ELF-1 (cell line): ENCODE results near the gene PRKCZ.

Experiments
- DNase-seq: peaks from one replicate; pipeline ENCODE4 v3.0.0-alpha.2; 2016; ENCODE audit warnings: low read depth, low spot score

The PRKCZ gene

DNA sequence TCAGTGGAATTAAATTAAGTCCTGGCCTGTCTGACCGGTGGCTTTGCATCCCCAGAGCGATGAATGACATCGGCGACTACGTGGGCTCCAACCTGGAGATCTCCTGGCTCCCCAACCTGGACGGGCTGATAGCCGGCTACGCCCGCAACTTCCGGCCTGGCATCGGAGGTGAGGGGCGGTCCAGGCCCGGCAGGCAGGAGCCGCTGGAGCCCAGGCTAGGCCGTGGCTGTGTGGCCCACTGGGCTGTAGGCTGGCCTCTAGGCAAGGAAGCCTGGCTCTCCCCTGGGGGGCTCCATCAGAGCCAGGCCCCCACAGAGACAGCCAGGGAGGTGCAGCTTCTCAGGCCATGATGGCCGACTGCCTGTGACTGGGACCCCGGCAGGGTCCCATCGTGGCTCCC is 25.3 kb upstream of the PRKCZ start:
- DNase-seq = no peak

DNA sequence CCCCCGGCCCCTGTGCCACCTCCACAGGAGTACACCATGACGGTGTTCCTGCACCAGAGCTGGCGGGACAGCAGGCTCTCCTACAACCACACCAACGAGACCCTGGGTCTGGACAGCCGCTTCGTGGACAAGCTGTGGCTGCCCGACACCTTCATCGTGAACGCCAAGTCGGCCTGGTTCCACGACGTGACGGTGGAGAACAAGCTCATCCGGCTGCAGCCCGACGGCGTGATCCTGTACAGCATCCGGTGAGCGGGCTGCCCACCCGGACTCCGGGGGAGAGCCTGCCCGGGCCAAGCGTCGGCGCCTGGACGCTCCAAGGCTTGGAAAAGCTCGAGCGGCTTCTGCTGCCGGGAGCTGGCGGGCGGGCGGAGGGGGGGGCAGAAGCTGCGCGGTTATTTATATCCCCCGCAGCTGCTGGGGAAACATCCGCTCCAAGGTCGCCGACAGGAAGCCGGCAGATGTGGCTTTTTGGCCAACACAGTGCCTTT is 24.7 kb upstream of the PRKCZ start:
- DNase-seq = no peak

DNA sequence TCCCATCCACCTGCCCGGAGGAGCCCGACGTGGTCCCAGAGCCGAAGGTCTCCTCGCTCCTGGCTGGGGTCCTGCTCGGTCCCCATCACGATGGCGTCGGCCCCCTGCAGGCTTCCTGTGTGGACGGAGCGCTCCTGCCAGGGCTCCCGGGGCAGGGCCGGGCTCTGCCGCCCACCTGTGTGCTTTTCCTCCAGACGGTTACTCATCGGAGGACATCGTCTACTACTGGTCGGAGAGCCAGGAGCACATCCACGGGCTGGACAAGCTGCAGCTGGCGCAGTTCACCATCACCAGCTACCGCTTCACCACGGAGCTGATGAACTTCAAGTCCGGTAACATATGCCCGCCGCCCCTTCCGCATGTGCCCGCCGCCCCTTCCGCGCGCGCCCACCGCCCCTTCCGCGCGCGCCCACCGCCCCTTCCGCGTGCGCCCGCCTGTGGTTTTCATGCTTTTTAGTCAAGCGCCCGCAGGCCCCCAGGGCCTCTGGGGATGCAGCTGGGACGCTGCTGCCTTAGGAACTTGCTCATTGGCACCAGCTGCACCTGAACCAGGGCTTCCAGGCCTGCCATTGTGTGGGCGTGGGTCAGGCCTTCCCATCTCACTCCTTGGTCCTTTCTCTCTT is 22.1 kb upstream of the PRKCZ start:
- no peak for DNase-seq

DNA sequence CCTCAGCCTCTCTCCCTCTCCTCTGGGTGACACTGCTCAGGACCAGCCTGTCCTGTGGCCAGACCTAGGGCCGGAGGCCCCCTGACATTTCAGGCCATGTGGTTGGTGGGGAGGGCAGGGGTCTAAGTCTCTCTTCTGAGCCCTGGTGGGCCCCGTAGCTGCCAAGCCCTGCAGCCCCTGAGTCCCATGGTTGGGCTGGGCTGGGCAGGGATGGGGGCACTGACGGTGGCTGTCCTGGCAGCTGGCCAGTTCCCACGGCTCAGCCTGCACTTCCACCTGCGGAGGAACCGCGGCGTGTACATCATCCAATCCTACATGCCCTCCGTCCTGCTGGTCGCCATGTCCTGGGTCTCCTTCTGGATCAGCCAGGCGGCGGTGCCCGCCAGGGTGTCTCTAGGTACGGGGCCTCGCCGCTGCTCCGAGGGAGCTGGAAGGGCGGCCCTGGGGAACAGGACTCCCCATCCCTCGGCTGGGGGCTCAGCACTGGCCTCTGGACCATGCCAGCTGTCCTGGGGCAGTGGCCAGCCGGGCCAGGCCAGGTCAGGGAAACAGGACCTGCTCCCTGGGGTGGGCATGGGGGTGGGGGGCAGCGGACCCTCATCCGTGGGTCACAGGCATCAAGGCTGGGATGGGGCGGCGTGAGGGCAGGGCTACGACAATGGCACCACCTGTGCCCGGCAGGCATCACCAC is 21.2 kb upstream of the PRKCZ start:
- no peak for DNase-seq

DNA sequence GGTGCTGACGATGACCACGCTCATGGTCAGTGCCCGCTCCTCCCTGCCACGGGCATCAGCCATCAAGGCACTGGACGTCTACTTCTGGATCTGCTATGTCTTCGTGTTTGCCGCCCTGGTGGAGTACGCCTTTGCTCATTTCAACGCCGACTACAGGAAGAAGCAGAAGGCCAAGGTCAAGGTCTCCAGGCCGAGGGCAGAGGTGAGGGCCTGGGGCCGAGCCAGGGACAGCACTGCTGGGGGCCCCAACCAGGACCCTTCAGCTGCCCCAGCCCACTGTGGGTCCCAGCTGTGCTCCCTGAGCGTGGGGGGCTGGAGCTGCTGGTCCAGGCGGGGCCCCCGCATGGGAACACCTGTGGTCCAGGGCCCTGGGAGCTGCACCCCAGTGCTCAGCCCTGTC is 20.6 kb upstream of the PRKCZ start:
- DNase-seq = no peak

DNA sequence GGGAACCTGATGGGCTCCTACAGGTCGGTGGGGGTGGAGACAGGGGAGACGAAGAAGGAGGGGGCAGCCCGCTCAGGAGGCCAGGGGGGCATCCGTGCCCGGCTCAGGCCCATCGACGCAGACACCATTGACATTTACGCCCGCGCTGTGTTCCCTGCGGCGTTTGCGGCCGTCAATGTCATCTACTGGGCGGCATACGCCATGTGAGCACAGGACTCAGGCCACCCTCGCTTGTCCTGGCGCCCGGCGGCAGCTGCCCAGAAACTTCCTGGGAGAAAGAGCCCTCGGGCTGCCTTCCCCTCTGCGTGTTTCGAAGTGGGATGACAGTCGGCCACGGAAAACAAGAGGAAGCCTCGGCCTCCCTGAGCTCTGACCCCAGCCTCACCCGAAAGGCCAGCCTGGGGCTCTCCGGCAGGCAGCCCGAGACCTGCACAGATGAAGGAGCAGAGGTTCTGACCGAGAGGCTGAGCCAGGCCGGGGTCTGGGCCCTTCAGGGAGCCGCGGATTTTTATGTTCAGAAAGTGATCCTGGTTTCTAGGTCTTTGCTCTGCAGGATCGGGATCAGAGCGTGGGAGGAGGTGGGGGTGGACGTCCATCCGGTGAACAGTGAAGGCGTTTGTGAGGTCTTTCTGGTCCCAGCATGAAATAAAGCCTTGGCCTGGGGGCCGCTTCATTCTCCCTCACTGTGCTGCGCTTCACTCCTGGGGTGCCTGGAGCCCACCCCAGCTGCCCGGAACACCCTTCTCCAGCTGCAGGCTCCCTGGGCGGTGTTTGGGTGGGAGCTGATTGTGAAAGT is 19.9 kb upstream of the PRKCZ start:
- no peak for DNase-seq

DNA sequence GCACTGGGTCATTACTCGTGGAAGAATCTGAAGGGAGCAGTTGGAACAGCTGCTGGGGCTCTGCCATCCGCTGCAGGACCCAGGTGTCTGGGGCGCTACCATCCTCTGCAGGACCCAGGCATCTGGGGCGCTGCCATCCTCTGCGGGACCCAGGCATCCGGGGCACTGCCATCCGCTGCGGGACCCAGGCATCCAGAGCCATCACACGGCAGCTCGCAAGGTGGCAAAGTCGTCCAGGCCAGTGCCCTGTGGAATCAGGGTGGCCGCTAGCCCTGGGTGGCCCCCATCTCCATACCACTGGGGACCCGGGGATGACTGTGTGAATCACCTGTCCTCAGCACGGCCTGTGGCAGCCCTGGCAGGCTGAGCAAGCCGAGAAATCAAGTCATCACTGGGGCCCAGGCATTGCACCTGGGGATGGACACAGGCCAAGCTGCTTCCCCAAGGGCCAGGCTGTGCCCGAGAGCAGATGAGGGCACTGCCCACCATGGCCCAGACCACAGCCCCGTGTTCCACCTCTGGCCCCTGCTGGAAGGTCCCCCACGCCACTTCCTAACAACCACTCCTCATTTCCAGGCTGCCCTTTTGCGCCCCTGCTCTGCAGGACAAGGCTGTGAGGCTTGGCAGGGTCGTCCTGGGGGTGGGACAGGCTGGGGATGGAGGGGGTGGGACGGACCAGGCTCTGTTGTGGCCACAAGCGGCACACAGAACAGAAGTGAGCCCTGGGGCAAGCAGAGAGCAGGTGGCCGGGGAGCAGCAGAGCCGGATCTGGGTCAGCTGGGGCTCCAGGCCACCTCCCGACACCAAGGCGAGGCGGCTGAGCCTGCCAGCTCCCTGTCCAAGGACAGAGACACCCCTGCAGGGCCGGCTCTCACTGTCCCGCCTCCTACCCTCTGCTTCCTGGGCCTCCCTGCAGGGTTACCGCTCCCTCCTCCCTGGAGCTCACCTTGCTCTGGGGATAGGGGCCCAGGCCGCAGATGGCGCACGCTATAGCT is 18.4 kb upstream of the PRKCZ start:
- DNase-seq = peak; percentile 62

DNA sequence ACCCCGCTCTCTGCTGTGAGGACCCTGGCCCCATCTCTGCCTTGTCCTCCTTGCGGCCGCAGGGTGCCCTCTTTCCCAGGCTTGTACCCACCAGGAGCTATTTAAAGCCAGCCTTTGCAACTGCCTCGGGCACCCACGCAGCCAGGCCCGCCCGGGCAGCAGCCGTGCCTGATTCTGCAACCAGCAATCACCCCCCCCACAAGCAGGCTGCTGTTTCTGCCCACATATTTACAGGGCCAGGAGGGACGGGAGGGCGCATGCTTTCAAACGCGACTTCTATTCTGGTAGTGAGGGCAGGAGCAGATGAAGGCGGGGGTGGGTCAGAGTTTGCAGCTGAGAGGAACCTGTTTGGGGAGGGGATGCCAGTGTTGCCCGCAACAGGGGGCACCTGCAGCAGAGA is 17.5 kb upstream of the PRKCZ start:
- no peak for DNase-seq

DNA sequence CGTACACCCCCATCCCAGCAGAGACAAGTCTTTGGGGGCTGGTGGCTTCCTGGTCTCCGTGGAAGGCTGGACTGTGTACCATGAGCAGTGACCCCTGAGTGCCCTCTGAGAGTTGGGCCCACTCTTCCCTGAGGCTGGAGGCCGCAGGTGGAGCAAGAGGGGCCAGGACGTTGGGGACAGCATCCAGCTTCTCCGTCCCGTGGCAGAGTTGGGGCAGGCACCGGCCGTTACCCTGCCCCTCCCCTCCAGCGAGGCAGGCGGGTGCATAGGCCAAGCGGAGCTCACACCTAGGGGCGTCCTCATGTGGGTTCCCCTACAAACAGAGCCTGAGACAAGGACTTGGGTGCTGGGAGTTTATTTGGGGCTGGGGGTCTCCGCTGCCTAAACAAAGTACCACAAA is 17.0 kb upstream of the PRKCZ start:
- no peak for DNase-seq

DNA sequence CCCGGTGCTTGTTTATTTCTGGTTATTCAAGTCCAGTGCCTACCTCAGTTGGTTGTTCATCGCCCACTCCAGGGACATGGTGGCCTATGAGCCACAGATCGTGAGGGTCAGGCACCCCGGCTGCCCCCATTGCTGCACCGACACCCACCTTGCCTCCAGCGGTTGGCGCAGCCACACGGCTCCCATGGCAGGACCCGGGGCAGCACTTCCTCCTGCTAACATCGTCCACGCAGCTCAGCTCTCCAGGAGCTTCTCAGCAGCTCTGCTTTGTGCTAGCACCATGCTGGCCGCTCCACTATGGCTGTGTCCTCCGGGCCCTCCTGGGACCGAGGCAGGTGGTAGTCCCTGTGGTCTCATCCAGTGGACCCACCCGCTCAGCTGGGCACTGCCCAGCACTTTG is 13.9 kb upstream of the PRKCZ start:
- DNase-seq = no peak

DNA sequence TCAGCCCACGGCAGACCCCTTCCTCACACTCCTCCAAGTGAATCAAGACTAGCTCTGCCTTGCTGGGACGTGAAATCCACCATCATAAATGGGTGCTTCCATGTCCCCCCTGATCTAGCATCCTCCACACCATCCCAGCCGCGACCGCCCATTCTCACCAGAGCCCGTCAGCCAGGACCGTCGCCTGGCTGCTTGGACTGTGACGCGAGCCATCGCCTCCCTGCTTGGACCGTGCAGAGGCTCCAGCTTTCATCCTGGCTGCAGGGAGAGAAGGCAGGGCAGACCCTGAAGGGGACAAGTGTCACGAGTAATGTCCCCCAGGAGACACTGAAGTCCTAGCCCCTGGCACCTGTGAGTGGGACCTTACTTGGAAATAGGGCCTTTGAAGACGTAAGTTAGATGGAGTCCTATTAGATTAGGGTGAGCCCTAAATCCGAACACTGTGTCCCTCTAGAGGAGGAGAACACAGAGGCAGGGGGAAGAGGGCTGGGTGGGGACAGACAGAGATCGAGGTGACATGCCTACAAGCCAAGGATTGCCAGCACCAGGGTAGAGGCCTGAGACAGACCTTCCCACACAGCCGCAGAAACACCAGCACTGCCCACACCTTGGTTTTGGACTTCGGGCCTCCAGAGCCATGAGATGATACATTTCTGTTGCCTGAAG is 12.8 kb upstream of the PRKCZ start:
- DNase-seq = no peak

DNA sequence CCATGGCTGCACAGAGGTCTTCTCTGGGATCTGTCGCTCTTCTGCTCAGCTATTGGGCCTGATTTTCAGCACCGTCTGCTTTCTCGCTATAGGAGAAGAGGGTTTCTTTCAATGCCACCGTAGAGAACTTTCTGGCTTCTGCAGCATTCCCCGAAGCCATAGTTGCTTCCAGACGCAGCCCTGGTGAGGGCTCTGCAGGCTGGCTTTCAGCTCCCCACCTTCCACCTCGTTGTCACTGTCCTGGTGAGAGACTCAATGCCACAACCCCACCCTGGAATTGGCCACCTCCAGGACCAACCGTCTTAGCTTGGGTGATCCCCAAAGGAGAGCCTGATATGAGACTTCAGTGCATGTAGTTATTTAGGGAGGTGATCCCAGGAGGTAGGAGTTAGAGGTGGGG is 12.0 kb upstream of the PRKCZ start:
- DNase-seq = no peak

DNA sequence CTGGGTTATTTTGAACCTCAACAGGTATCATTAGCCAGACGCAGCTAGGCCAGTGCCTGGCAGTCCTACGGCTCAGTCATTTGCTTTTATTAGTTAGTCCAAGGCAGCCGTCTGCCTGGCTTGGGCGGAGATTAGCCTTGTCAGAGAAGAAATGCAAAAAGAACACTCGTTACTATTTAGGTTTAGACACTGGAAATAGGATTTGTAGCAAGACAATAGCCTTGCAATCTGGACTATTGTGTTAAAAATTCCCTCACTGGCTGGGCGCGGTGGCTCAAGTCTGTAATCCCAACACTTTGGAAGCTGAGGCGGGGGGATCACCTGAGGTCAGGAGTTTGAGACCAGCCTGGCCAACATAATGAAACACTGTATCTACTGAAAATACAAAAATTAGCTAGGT is 11.0 kb upstream of the PRKCZ start:
- DNase-seq = no peak

DNA sequence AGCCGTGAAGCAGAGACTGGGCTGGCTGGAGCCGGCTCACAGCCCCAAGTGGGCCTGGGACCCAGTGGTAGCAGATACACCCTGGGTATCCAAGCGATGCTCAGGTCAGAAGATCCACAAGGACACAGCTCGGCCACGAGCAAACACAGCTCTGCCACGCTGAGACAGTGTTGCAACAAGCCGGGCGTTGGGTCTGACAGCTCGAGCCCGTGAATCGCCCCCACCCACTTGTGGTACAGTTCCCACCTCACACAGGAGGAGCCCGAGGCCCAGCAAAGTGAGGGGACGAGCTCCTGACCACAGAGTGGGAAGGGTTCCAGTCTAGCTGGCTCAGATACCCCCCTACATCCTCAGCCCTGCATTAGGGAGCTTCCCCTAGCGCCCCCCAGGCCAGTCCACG is 8.9 kb upstream of the PRKCZ start:
- no peak for DNase-seq

DNA sequence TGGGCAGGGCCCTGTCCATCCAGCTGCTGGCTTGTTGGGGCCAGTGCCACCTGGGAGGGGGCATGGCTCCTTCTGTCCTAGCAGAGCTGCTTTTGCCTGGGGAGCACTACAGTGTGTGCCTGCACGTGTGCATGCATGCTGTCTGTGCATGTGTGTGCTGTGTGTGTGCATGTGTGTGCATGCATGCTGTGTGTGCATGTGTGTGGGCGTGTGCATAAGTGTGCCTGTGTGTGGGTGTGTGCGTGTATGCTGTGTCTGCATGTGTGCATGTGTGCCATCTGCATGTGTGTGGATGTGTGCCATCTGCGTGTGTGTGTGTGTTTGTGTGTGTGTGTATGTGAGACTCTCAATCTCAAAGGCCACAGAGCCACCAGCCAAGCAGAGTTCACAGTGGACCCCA is 8.3 kb upstream of the PRKCZ start:
- no peak for DNase-seq

DNA sequence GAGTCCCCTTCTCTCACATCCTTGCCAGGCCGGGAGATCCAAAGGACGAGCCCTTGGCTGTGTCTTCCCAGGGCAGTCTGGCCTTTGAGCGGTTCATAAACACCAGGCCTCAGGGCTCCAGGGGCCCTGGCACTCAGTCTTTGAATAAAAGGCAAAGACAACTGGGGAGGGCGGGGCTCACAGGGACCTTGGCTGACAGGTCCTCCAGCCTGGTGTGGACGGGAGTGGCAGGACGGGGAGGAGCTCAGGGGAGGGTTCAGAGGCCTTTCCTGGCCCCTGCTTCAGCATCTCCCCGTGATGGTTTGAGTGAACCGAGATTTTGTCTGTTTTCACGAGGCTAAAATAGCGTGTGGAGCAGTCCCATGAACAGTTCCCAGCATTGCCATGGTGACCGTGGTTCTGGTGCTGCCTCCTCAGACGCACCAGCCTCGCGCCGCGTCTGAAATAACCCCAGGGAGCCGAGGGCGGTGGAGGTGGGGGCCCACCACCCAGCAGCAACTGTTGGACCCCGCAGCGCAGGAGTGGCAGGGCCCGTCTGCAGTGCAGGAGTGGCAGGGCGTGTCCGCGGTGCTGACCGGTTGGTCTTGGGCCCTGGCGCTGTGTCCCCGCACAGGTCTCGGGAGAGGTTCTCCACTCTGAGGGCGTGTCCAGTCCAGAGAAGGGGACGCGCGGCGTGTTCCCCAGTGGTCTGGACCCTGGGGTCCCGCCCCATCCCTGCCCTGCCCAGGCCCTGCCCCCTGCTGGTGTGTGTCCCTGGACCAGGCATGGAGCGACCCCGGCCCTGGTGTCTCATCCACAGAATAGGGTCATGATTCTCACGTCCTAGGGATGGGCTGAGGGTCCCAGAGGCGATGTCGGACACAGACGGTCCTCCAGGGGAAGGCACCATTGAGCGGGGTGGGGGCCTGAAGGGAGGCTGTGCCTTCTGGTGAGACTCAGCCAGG is 7.1 kb upstream of the PRKCZ start:
- DNase-seq = peak; percentile 59

DNA sequence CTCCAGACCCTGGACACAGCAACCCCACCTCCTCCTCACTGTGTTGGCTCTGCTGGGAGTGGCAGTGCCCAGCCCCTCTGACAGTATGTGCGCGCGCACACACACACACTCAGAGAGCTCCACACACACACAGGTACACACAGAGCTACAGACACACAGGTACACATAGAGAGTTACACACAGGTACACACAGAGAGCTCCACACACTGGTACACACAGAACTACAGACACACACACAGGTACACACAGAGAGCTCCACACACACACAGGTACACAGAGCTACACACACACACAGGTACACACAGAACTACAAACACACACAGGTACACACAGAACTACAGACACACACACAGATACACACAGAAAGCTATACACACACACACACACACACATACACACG is 6.3 kb upstream of the PRKCZ start:
- no peak for DNase-seq

DNA sequence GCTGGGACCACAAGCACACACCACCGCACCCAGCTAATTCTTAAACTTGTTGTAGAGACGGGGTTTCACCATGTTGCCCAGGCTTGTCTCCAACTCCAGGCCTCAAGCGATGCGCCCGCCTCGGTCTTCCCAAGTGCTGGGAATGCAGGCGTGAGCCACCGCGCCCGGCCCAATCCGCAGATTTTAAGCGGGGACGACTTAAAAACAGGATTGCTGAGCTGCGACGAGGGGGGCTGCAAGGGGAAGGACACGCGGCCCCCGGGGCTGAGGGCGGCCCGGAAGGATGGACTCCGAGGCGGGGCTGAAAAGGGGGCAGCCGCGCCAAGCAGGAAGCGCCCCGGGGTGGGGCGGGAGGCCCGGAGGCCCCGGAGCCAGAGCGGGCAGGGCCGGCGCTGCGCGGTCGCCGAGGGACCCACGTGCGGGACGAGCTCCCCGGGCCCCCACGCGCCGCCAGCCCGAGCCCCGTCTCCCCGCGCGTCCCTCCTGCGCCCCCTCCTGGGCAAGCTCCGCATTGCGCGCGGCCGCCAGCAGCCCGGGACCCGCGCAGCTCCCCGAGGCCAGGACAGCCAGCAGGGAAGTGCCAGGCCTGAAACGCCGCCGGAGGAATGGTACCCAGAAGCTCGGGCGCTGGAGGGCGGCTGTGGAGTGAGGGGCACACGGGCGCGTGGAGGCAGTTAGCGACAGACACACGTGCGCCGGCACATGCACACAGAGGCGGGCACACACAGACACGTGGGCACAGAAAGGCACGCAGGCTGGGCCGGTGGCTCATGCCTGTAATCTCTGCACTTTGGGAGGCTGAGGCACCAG is 5.5 kb upstream of the PRKCZ start:
- DNase-seq = peak; percentile 82
